ENCODE data around the gene KCNH3.
"Not testable (repeated sequence)": the region's sequence is repeated elsewhere in the genome, so short reads cannot be mapped to it uniquely, and the experiment has no call there.

The KCNH3 gene

DNA sequence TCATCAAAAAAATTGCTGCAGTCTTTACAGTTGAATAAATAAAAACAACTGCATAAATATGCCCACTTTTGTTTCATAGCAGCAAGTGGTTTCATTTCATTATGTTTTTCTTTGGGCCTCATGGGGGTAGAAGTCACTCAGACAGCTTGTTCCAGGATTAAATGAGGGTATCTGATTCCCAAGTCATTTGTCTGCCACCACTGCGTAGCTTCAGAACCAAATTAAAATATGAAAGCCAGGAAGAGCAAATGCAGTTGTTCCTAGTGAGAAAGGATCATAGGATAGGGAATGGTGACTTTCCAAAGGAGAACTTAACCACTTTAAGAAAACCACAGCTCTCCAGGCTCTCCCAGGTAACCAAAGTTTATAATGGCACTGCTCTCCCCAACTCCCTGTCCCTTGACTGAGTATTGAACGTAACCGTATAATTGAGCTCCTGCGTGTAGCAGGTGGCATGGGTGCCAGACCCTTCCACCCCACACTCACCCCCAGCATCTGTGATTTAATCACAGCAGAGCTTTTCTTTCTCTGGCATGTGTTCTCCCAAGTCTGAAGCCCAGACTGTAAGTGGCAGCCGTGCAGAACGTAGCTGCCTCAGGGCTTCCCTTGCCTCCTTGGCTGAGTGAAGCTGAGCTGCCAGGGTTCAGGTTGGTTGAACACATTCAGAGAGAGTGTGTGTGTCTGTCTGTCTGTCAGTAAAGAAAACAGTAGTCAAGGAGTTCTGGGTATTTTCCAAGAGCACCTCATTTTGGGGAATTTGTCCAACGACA is 11.3 kb upstream of the KCNH3 start:
- DNase-seq, result no peak

DNA sequence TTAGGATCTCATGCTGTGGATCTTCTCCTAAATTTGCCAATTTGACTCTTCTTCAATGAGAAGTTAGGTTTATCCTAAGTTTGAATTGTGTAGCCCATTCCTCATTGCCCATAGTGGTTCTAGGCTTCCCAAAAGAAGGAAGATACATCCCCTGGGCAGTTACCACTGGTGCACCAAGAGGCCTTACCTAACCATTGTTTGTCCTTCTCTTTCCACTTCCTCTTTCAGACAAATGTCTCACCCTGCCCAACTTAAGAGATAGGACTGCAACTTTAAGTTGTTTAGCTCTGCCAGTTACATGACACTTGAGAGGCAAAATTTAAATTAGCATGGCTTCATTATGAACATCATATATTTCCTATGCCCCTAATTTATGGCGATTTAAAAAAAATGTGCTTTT is 9.4 kb upstream of the KCNH3 start:
- DNase-seq, result no peak

DNA sequence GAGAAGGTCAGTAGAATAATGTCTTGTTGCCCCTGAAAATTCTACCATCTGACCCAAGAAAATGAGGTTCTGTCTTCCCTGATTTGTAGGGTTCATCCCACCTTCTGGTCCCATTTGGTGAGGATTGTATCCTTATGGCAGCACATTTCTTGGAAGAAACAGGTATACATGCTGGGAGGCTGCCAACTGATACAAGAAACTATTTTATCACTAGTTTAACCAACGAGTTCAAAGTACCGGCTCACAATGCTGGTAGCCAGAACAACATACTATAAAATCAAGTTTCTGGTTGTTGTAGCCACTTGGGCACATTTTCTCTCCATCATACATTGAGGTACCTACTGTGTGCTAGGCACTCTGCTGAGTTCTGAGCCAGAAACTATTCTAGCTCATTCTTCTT is 7.1 kb upstream of the KCNH3 start:
- no peak for DNase-seq

DNA sequence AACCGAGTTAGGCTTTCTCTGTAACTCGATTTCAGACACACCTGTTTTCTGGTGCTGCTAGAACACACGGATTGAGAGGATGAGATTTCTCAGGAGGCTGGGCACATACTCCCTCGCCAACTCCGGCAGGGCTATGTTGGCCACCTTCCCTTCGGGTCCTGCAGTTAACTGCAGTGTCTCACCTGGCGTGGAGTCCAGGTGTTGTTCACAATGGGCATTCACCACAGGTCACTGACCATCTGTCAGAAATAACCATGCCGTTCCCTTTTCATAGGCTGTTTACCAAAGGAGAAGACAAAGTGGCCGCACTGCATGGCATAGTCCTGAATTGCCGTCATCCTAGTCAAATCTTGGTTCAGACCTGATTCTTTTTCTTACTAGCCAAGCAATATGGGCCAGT is 5.5 kb upstream of the KCNH3 start:
- no peak for DNase-seq

DNA sequence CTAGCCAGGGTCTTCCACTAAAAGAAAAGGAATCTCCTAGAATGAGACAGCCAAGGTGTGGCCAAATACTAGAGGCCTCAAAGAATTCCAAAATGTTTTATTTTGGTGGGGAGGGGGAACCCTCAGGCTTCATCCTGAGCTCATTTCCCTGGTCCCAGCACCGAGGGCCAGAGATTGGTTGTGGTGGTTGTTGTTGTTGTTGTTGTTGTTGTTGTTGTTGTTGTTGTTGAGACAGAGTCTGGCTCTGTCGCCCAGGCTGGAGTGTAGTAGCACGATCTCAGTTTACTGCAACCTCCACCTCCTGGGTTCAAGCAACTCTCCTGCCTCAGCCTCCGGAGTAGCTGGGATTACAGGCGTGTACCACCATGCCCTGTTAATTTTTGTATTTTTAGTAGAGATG is 4.7 kb upstream of the KCNH3 start:
- DNase-seq, result not testable (repeated sequence)

DNA sequence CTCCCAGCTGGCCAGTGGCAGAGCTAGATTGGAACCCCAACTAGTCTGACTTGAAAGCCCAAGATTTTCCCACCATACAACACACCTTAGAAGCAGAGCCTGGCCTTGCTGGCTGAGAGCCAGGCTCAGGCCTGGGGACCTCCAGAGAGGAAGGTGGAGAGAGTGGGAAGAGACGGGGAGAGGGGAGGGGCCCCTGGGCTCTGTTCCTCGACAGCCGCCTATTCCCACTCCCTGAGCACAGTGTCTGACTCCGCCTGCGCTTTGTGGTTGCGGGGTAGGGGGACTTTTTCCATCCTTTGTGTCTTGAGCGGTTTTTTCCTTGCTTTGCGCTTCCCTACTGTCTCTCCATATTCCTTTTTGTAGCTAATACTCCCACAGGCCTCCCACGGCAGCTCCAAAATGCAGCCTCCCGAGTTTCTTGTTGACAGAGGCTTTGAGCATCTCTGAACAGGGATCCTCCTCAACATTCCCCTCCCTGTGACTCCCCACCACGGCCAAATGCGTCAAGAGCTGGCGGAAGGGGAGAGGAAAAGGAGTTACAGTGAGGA is 4.0 kb upstream of the KCNH3 start:
- no peak for DNase-seq

DNA sequence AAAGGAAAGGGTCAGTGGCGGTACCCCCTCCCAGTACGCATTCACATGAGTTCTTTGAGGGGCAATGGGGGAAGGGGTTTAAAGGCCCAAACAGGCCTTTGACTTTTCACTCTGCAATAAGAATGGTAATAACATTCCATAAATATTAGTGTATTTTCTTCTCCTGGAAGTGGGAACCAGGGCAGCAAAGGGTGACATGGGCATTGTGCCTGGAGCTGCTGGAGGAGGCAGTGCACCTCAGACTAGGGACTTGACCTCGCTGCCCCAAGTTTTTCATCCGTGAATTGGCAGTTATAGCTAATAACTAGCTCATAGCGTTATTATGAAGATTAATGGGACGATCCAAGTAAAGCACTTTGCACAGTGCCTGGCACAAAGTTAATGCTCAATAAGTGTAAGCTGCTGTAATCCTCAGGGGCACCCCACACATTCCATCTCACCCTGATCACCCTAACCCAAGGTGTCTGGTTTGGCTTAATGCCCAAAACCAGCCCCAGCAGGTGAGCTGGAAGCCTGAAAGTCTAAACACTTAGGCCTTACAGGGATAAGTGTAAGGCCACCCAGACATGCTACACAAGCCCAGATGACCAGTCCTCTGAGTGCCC is 2.8 kb upstream of the KCNH3 start:
- no peak for DNase-seq

DNA sequence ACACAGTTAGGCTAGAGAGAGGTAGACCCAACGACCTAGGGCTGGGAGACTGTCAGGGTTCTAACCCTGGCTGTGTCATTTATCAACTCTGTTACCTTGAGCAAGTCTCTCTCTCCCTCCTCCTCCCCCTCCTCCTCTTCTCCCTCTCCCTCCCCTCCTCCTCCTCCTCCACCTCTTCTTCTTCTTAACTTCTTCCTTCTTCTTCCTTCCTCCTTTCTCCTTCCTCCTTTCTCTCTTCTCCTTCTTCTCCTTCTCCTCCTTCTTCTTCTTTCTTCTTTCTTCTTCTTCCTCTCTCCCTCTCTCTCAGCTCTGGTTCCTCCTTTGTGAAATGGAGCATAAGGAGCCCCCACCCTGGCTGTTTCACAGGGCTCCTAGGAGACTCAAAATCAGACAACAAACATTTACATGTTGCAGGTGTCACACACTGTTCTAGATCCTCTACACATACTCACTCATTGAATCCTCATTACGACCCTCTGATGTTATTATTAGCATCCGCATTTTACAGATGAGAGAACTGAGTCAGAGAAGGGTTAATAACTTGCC is 2.2 kb upstream of the KCNH3 start:
- DNase-seq, result no peak

DNA sequence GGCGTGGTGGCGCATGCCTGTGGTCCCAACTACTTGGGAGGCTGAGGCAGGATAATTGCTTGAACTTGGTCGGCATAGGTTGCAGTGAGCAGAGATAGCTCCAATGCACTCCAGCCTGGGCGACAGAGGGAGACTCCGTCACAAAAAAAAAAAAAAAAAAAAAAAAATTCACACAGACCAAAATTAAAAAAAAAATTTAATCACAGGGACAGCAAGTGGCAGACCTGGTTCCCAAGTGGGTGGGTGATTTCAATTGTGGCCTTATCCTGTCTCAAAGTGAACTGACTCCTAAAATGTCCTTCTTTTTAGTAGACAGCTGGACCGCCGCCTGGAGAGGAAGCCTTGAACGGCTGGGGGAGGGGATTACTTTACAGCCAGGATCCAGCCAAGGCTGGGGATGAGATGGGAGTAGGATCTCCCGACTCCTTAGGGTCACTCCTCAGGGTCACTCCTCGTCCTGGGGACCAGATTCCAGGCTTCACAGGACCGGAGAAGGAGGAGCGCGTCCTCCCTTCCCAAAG is 1.5 kb upstream of the KCNH3 start:
- DNase-seq, result no peak

DNA sequence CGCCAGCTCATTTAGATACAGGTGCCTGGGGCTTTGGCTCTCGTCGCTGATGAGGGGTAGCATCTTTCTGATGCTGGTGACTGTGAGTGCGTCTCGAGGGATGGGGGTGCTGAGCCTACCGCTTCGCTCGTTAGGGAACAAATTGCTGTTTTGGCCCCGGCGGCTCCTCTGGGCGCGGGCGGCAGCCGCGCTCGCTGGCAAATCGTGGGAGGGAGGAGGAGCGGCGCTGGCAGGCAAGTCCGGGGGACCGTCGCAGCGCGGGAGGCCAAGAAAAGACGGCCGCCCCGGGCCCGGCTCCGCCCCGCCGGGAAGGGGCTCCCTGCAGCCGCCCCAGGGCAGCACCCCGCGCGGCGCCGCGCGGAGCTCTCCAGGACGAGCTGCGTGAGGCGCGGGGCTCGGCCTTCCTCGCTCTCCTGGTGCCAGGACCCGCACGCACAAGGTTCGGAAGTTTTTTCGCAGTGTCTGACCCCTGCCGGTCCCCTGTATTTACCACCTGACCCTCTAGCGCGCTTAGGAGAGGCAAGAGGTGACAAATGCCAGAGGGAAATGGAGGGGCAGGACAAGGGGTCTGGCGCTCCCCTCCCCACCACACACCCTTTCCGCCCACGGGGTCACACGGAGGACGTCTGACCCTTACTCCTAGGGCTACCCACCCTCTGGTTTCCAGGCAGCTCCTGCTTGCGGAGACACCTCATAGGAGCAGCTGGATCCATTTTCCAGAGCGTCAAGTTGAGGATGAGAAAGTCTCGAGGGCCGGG is 899 bp upstream of the KCNH3 start:
- DNase-seq, result no peak

DNA sequence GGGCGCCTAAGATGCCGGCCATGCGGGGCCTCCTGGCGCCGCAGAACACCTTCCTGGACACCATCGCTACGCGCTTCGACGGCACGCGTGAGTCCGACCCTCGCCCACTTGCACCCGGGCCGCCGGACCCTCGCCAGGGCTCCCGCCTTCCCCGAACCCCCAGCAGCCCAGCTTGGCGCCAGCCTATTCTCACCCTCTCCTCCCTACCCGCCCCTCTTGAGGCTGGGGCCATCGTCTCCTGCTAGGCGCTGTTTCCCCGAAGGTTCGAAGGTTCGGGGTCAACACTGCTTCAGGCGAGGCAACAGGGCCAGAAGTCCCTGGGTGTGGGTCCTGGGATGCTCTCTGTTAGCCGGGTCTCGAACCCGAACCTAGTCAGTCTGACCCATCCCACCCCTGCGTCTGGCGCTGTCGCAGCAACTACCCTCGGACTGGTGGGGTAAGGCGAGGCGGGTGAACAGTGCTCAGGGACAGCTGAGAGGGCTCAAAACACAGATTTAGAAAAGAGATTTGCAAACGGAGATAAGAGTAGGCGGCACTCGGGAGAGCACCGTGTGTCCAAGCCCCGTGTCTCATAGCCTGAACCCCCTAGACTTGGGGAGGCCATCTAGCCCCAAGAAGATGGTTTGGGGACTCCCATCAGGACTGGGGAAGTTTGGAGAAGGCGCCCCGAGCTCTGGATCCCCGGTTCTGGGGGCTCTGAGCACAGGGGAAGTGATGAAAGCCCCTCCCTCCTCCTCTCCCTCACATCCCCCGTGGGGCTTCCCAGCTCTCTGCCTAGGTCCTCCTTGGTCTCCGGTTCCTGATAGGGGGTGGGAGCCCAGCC is 787 bp downstream of the KCNH3 start:
- DNase-seq, result no peak

DNA sequence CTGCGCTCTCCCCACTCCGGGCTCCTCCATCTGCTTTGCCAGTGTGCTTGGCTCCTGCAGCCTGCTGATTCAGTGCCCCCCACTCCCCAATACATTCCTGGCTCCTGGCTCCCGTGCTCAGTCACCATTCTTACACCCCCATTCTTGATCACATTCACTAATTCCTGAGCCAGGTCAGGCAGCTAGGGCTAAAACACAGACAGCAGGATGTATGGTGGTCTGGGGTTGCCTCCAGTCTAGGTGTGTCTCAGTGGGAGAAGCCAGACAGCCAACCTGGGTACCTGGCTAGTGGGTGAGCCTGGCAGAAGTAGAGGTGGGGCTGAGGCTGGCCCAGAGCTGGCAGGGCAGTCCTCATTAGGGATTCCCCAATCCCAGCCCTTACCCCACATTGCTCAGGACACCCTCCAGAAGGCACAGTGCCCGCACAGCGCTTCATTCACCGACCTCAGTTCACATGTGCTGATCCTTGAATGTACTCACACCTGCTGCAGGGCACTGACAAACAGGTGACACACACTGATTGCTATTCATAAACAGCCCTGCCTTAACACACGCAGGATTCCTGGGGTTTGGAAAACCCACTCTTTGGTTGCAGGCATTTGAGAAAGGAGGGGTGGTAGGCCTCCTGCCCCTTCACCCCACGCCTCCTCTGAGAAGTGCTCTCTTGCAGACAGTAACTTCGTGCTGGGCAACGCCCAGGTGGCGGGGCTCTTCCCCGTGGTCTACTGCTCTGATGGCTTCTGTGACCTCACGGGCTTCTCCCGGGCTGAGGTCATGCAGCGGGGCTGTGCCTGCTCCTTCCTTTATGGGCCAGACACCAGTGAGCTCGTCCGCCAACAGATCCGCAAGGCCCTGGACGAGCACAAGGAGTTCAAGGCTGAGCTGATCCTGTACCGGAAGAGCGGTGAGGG is 1.7 kb downstream of the KCNH3 start:
- DNase-seq, result no peak

DNA sequence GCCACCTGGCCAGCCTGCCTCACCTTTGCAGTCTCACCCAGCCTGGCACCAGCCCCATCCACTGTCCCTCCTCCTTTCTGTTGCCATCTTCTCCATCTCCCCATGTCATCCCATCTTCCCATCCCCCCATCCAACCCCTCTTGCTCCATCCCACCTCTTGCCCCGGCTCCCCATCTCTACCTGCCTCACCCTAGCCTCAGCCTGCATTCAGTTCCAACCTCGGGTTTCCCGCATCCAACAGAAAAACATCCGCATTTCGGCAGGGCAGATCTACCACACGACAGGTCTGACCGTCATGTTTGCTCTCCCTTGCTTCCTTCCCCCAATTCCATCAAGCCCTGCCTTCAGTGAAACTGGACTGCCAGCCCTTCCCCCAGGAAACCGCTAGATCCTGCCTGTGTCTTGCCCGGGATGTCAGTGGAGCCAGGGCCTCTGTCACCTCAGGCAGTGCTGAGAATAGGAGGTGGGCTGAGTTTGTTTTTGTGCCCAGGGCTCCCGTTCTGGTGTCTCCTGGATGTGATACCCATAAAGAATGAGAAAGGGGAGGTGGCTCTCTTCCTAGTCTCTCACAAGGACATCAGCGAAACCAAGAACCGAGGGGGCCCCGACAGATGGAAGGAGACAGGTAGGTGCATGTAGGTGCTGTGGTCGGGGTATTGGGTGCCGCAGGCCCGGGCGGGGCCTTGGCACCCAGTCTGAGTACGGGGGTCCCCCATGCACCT is 2.5 kb downstream of the KCNH3 start:
- no peak for DNase-seq

DNA sequence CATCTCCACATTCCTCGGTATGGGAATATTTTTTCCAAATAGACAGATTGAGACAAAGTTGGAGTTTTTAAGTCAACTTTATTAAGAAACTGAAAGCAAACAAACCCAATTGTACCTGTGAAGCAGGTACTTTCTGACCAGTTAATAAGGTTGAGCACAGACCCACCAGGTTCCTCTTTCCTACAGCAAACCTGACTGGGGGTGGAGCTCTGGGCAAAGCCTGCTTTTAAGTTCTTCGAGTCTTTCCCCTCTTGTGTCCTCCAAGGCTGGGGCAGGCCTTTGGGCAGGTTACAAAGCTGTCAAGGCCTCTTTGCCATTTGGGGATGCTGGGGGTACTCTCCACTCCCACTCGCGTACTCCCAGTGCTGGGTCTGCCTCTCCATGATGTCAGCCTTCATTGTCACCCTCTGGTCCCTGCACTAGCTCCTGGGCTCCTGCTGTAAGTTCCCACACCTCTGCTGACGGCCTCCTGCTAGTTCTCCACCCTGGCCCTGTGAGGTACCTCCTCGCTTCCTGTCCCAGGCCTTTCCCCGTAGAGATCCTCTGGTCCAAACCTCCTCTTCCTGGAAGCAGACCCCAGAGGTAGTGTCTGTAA is 3.2 kb downstream of the KCNH3 start:
- no peak for DNase-seq

DNA sequence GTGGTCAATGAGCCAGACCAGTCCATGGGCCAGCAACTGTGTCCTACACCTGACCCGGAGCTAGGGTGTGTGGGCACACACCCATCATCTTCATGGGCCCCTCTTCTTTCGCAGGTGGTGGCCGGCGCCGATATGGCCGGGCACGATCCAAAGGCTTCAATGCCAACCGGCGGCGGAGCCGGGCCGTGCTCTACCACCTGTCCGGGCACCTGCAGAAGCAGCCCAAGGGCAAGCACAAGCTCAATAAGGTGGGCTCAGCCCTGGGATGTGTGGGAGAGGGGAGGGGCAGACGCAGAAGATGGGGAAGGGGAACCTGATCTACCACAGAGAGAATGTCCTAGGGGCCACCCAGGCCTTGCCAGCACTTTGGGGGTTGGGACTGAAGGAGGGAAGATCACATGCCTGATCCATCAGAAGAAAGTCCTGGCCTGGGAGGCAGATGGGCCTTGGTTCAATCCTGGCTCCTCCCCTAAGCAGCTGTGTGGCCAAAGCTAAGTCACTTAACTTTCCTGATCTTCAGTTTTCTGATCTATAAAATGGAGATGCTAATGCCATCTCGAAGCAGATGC is 3.8 kb downstream of the KCNH3 start:
- no peak for DNase-seq

DNA sequence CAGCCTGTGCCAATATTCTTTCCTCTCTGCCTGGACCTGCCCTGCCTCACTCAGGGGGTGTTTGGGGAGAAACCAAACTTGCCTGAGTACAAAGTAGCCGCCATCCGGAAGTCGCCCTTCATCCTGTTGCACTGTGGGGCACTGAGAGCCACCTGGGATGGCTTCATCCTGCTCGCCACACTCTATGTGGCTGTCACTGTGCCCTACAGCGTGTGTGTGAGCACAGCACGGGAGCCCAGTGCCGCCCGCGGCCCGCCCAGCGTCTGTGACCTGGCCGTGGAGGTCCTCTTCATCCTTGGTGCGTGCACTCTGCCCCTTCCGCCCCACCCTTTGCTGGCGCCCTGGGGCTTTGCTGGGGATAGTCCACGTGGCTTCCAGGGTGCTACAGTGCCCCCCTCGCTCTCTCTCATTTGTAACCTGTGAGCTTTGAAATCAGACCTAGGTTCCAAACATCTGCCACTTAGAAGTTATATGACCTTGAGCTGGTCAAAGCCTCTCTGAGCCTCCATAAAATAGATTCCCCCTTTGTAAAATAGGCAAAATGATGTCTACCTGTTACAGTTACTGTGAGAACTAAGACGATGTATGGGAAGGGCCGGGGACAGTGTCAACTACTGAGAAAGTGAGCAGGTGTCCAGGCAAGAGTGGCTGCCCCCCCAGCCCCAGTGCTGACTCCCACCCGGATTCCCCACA is 4.5 kb downstream of the KCNH3 start:
- DNase-seq, result no peak

DNA sequence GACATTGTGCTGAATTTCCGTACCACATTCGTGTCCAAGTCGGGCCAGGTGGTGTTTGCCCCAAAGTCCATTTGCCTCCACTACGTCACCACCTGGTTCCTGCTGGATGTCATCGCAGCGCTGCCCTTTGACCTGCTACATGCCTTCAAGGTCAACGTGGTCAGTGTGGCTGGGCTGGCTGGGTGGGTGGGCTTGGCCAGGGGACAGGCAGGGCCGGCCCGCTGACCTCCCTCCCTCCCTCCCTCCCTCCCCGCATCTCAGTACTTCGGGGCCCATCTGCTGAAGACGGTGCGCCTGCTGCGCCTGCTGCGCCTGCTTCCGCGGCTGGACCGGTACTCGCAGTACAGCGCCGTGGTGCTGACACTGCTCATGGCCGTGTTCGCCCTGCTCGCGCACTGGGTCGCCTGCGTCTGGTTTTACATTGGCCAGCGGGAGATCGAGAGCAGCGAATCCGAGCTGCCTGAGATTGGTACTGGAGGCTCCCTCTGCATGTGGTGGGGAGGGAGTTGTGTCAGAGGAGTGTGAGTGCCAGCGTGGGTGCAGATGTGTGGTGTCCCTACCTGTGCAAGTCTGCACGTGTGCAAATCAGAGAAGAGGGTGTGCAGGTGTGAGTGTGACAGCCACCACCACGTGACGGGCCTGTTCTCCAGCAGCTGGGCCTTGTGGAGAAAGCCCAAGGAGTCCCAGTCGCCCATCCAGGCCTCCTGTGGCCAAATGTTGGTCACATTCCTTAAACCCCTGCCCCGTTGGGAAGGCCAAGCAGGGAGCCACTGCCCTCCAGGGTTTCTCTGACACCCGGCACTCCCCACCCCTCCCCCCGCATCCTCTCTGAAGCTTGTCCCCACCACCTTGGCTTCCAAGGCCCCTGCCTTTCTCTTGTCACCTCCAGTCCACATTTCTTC is 5.3 kb downstream of the KCNH3 start:
- DNase-seq, result no peak

DNA sequence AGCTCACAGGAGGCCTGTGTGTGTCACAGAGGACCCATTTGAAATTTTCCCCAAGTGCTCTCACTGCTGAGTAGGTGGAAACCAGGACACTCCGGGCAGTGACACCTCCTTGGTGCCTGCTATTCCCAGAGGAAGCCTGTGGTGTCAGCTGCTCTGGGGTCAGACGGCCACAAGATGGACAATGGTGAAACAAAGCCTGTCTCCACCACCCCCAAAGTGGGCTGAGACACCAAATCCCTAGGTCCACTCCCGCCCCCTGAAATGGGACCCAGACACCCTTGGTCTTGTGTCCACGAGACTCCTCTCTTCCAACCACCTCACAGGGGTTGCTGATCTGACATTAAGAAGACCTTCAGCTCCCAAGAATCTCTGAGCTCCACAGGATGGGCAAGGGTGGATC is 7.0 kb downstream of the KCNH3 start:
- DNase-seq, result no peak
